ENCODE results near the gene ZNF37A. TPM values are rescaled to one million over a fixed set of nuclear protein-coding genes. Genes with fewer than 3 reads are reported as not detected.

The ZNF37A gene
- total and polyA plus RNA-seq, 2 experiments from 2014 or later = 9.8 to 15.2 TPM

- Histone ChIP-seq H3K4me1 (ENCODE audit: low read depth) (no peaks in the 10 kb centered on the region), H3K9me3 (ENCODE audit: low read depth) (no peaks in the 10 kb centered on the region), H3K36me3 (no peaks in the 10 kb centered on the region), H3K27ac (no peak overlapping the region), H3K27me3 (no peaks in the 10 kb centered on the region), H3K4me3 (no peak overlapping the region)
- no peak for DNase-seq (ENCODE audit: low read depth in 1 of 2, low spot score in 1 of 2)
- no peak for TF ChIP-seq CTCF (IDR thresholded peaks at IDR 0.05; ENCODE audit: low read depth, low read length)
Measured at GRCh38 chr10:38156416-38157269, 62.5 kb downstream of the ZNF37A start.

GRCh38 chr10:38157270-38157685 is 63.1 kb downstream of the ZNF37A start:
- Histone ChIP-seq H3K36me3 (no peaks in the 10 kb centered on the region), H3K4me3 (no peak overlapping the region), H3K9me3 (ENCODE audit: low read depth) (no peaks in the 10 kb centered on the region), H3K27me3 (no peaks in the 10 kb centered on the region), H3K4me1 (ENCODE audit: low read depth) (no peaks in the 10 kb centered on the region), H3K27ac (no peak overlapping the region)
- no peak for DNase-seq (ENCODE audit: low read depth in 1 of 2, low spot score in 1 of 2)
- no peak for TF ChIP-seq CTCF (IDR thresholded peaks at IDR 0.05; ENCODE audit: low read depth, low read length)

GRCh38 chr10:38159004-38159403 is 64.9 kb downstream of the ZNF37A start:
- TF ChIP-seq CTCF (IDR thresholded peaks at IDR 0.05; ENCODE audit: low read depth, low read length) = no peak
- Histone ChIP-seq H3K36me3 (no peaks in the 10 kb centered on the region), H3K4me3 (no peak overlapping the region), H3K27me3 (no peaks in the 10 kb centered on the region), H3K4me1 (ENCODE audit: low read depth) (no peaks in the 10 kb centered on the region), H3K9me3 (ENCODE audit: low read depth) (no peaks in the 10 kb centered on the region), H3K27ac (no peak overlapping the region)
- no peak for DNase-seq (ENCODE audit: low read depth in 1 of 2, low spot score in 1 of 2)

GRCh38 chr10:38163617-38164016 is 69.5 kb downstream of the ZNF37A start:
- peaks cover 3% of the 10 kb centered on the region for H3K9me3 ChIP-seq (ENCODE audit: low read depth)
- H3K4me1 ChIP-seq (ENCODE audit: low read depth) = no peaks in the 10 kb centered on the region
- H3K27me3 ChIP-seq = no peaks in the 10 kb centered on the region
- no peak overlapping the region for H3K4me3 ChIP-seq
- H3K27ac ChIP-seq = no peak overlapping the region
- H3K36me3 ChIP-seq = no peaks in the 10 kb centered on the region
- TF ChIP-seq CTCF (IDR thresholded peaks at IDR 0.05; ENCODE audit: low read depth, low read length) = no peak
- no peak for DNase-seq (ENCODE audit: low read depth in 1 of 2, low spot score in 1 of 2)

GRCh38 chr10:38174336-38174735 is 80.2 kb downstream of the ZNF37A start:
- H3K4me3 ChIP-seq = no peak overlapping the region
- no peak for TF ChIP-seq CTCF (IDR thresholded peaks at IDR 0.05; ENCODE audit: low read depth, low read length)
- no peak overlapping the region for H3K27ac ChIP-seq
- no peak for DNase-seq (ENCODE audit: low read depth in 1 of 2, low spot score in 1 of 2)
- no peaks in the 10 kb centered on the region for H3K9me3 ChIP-seq (ENCODE audit: low read depth)
- no peaks in the 10 kb centered on the region for H3K36me3 ChIP-seq
- H3K4me1 ChIP-seq (ENCODE audit: low read depth) = no peaks in the 10 kb centered on the region
- H3K27me3 ChIP-seq = no peaks in the 10 kb centered on the region

Measured in cardiac muscle cell (in vitro differentiated cells and primary cell).